Tibial nerve (tissue), 3 donors: ENCODE results near the gene MED23.

Experiments used
- CTCF ChIP-seq, 5 experiments: fragments of 200-600 bp in 3 of 5; fragments of 450-650 bp in 2 of 5; sonication (generic) in 3 of 5; IDR thresholded peaks; one replicate each; pipeline ENCODE4 v1.5.1; 2016 to 2019; ENCODE audit warnings: antibody characterized with exemption in 5 of 5, mild to moderate bottlenecking in 3 of 5, moderate library complexity in 2 of 5
- POLR2A ChIP-seq, 2 donors: fragments of 450-650 bp; IDR thresholded peaks; one replicate each; pipeline ENCODE4 v1.6.1; 2017; ENCODE audit warnings: antibody characterized with exemption in 2 of 2, mild to moderate bottlenecking in 2 of 2, moderate library complexity in 2 of 2

GRCh38 chr6:131640100-131640499 lies 12.1 kb upstream of the MED23 start:
- TF ChIP-seq POLR2A (IDR thresholded peaks at IDR 0.05) (no peak), CTCF (IDR thresholded peaks at IDR 0.05) (no peak)
